Measurements from ENCODE around the gene CCDC178. TPM values are rescaled to one million over a fixed set of nuclear protein-coding genes. Genes with fewer than 3 reads are reported as not detected.
"Not testable (repeated sequence)": the region's sequence is repeated elsewhere in the genome, so short reads cannot be mapped to it uniquely, and the experiment has no call there.

Gene CCDC178
- total RNA-seq, 2 donors from 2014 or later = 3.2 to 5.9 TPM

DNA sequence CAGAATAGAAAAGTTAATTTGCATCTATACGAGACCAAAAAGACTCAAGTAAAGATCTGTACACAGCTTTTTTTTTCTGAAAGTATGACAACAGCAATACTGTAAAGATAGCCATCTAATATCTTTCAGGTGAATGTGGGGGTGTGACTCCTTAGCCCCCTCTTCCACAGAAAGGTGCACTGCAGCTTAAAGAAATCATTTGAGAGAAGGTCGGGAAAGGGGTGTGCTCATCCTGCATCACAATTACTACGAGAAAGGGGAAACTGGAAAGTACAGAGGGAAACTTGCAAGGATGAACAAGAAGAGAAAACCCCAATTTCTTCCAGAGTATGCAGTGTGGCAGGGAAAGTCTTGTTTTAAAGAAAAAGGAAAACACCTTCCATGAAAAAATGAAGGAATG, 255.6 kb downstream of the CCDC178 start:
- H3K4me1 ChIP-seq (replicated peaks) = no peaks in the 10 kb centered on the region
- DNase-seq (ENCODE audit: low spot score) = no peak
- TF ChIP-seq, protein P1, sequence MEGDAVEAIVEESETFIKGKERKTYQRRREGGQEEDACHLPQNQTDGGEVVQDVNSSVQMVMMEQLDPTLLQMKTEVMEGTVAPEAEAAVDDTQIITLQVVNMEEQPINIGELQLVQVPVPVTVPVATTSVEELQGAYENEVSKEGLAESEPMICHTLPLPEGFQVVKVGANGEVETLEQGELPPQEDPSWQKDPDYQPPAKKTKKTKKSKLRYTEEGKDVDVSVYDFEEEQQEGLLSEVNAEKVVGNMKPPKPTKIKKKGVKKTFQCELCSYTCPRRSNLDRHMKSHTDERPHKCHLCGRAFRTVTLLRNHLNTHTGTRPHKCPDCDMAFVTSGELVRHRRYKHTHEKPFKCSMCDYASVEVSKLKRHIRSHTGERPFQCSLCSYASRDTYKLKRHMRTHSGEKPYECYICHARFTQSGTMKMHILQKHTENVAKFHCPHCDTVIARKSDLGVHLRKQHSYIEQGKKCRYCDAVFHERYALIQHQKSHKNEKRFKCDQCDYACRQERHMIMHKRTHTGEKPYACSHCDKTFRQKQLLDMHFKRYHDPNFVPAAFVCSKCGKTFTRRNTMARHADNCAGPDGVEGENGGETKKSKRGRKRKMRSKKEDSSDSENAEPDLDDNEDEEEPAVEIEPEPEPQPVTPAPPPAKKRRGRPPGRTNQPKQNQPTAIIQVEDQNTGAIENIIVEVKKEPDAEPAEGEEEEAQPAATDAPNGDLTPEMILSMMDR (IDR thresholded peaks at IDR 0.05) = no peak
- TF ChIP-seq POLR2A (IDR thresholded peaks at IDR 0.05) (no peak), POLR2AphosphoS5 (IDR thresholded peaks at IDR 0.05) (no peak)
- H3K36me3 ChIP-seq = no peaks in the 10 kb centered on the region
- no peak overlapping the region for H3K27ac ChIP-seq
- intact Hi-C loops (cut with DNase I) = no loop called here
- H3K4me3 ChIP-seq = no peak overlapping the region
- no peaks in the 10 kb centered on the region for H3K27me3 ChIP-seq (replicated peaks; ENCODE audit: insufficient read depth)
- 68% methylated on average over 3 of the region's 3 CpGs for WGBS
- H3K9me3 ChIP-seq = no peaks in the 10 kb centered on the region

DNA sequence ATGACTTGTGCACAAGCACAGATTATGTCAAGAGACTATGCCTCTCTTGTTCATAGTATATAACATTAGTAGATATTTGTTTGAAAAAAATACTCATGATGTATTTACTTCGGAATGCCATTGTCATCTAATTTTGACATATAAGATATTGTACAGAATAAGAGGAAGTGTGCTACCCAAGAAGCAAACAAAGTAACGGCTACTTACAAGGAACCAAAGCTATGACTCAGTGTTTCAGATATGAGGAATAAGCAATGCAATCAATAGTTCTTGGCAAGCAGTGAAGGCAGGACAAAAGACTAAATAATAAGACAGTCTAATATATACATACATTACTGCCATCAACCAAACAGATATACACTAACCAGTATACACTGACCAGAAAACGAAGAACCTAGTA, 256.3 kb downstream of the CCDC178 start:
- TF ChIP-seq POLR2A (IDR thresholded peaks at IDR 0.05) (no peak), POLR2AphosphoS5 (IDR thresholded peaks at IDR 0.05) (no peak)
- TF ChIP-seq, protein P1 (IDR thresholded peaks at IDR 0.05) = no peak
- DNase-seq (ENCODE audit: low spot score) = no peak
- H3K9me3 ChIP-seq = no peaks in the 10 kb centered on the region
- no peaks in the 10 kb centered on the region for H3K27me3 ChIP-seq (replicated peaks; ENCODE audit: insufficient read depth)
- intact Hi-C loops (cut with DNase I) = no loop called here
- H3K4me3 ChIP-seq = no peak overlapping the region
- H3K36me3 ChIP-seq = no peaks in the 10 kb centered on the region
- no peak overlapping the region for H3K27ac ChIP-seq
- WGBS = 51% methylated on average over 3 of the region's 3 CpGs
- H3K4me1 ChIP-seq (replicated peaks) = no peaks in the 10 kb centered on the region

DNA sequence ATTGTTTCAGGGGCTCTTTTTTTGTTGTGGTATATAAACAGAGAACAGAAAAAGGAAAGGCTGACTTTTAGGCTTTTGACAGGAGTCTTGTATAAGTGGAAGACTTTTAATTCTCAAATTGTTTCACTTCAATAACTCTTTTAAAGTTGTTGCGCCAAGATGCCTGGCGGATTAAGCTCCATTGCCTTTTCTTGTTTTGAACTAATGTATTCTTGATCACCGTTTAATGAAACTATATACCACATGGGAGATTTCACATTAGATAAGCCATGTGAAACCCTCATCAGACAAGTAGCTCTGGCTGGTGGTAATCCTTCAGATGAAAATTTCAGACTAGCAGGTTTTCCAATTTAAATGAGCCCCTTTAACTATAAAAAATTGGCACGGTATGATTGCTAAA, 257.4 kb downstream of the CCDC178 start:
- Histone ChIP-seq H3K36me3 (no peaks in the 10 kb centered on the region), H3K9me3 (no peaks in the 10 kb centered on the region), H3K27me3 (replicated peaks; ENCODE audit: insufficient read depth) (no peaks in the 10 kb centered on the region), H3K4me3 (no peak overlapping the region), H3K27ac (no peak overlapping the region), H3K4me1 (replicated peaks) (no peaks in the 10 kb centered on the region)
- no peak for DNase-seq (ENCODE audit: low spot score)
- intact Hi-C loops (cut with DNase I) = no loop called here
- TF ChIP-seq, protein P1 (IDR thresholded peaks at IDR 0.05) = no peak
- TF ChIP-seq POLR2AphosphoS5 (IDR thresholded peaks at IDR 0.05) (no peak), POLR2A (IDR thresholded peaks at IDR 0.05) (no peak)
- WGBS = 72% methylated on average over 4 of the region's 4 CpGs

DNA sequence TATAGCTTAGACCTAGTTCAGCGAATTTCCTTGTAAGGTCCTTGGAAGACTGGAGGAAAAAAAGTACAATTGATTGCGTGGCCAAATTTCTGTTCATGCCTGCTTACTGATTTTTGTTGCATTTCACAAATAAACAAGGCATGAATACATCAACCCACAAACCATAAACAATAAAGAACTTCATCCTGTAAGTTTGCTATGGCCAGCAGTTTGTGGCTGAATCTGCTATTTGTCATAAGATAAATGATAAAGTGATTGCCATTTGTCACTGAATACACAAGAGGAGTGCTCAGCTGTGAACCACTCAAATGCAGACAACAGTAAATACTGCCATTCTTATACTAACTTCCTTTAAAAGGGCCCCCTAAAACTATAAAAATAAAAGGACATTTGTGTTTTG, 259.5 kb downstream of the CCDC178 start:
- H3K36me3 ChIP-seq = no peaks in the 10 kb centered on the region
- H3K9me3 ChIP-seq = no peaks in the 10 kb centered on the region
- no peak overlapping the region for H3K27ac ChIP-seq
- TF ChIP-seq POLR2AphosphoS5 (IDR thresholded peaks at IDR 0.05) = no peak
- H3K27me3 ChIP-seq (replicated peaks; ENCODE audit: insufficient read depth) = no peaks in the 10 kb centered on the region
- DNase-seq (ENCODE audit: low spot score) = no peak
- no peaks in the 10 kb centered on the region for H3K4me1 ChIP-seq (replicated peaks)
- intact Hi-C loops (cut with DNase I) = no loop called here
- 88% methylated on average over 2 of the region's 2 CpGs for WGBS
- H3K4me3 ChIP-seq = no peak overlapping the region

DNA sequence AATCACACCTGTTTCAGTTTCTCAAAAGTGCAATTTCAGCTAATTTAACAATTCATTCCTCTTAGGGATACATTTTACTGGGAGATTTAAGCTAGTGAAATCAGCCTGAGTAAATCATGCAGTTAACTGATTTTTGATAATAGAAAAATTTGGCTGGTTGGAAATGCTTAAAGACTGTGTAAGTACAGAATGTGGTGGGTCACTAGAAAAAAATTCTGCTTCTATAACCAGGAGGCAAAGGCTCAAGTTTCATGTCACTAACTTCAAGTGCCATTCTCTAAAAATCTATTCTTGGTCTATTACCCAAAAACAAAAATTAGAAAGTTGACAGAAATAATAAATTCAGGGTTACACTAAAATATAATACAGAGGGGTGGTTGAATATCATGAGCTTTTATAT, 271.3 kb downstream of the CCDC178 start:
- TF ChIP-seq POLR2AphosphoS5 (IDR thresholded peaks at IDR 0.05) (no peak), POLR2A (IDR thresholded peaks at IDR 0.05) (no peak)
- TF ChIP-seq, protein P1 (IDR thresholded peaks at IDR 0.05) = no peak
- Histone ChIP-seq H3K27ac (no peak overlapping the region), H3K9me3 (no peaks in the 10 kb centered on the region), H3K36me3 (no peaks in the 10 kb centered on the region), H3K4me1 (replicated peaks) (no peaks in the 10 kb centered on the region), H3K4me3 (no peak overlapping the region), H3K27me3 (replicated peaks; ENCODE audit: insufficient read depth) (no peaks in the 10 kb centered on the region)
- intact Hi-C loops (cut with DNase I) = no loop called here
- no peak for DNase-seq (ENCODE audit: low spot score)

DNA sequence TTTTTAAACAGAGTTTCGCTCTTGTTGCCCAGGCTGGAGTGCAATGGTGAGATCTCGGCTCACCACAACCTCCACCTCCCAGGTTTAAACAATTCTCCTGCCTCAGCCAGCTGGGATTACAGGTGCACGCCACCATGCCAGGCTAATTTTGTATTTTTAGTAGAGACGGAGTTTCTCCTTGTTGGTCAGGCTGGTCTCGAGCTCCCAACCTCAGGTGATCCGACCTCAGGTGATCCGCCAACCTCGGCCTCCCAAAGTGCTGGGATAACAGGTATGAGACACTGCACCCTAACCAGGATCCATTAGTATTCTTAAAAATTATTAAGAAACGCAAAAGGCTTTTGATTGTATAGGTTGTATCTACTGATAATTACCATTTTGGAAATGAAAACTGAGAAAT, 276.4 kb downstream of the CCDC178 start:
- H3K4me3 ChIP-seq; H3K27ac ChIP-seq; DNase-seq (ENCODE audit: low spot score); intact Hi-C loops (cut with DNase I); H3K9me3 ChIP-seq; H3K4me1 ChIP-seq (replicated peaks); H3K27me3 ChIP-seq (replicated peaks; ENCODE audit: insufficient read depth); H3K36me3 ChIP-seq: not testable (repeated sequence)
- WGBS = 94% methylated on average over 9 of the region's 9 CpGs

All from prostate gland (tissue), 2 donors.